ENCODE results near the gene GCK. TPM values are rescaled to one million over a fixed set of nuclear protein-coding genes. Genes with fewer than 3 reads are reported as not detected.

Gene GCK
- 1 to 10 TPM; 2.6 to 4.8 (median 3.7) TPM for polyA plus RNA-seq (ENCODE audit: insufficient read length in 4 of 4)

- peak in 3 of 4 donors; percentile 29 to 49 (median 41) for DNase-seq (ENCODE audit: low read depth in 4 of 4, low spot score in 3 of 4)
Measured at GRCh38 chr7:44189286-44189992, at the start of gene GCK. Gene GCK, minus strand, starts transcription at chr7:44189439. Its CDS starts 486 bp downstream, at chr7:44188953.

- DNase-seq (ENCODE audit: low read depth in 4 of 4, low spot score in 3 of 4): no peak
Measured at GRCh38 chr7:44238116-44238695, 49.0 kb upstream of the GCK start.

- DNase-seq (ENCODE audit: low read depth in 4 of 4, low spot score in 3 of 4): no peak
Measured at GRCh38 chr7:44237696-44238095, 48.5 kb upstream of the GCK start.

- DNase-seq (ENCODE audit: low read depth in 4 of 4, low spot score in 3 of 4): no peak
Measured at GRCh38 chr7:44236333-44236728, 47.1 kb upstream of the GCK start.

GRCh38 chr7:44235582-44236332, 46.5 kb upstream of the GCK start:
- DNase-seq (ENCODE audit: low read depth in 4 of 4, low spot score in 3 of 4): no peak

- DNase-seq (ENCODE audit: low read depth in 4 of 4, low spot score in 3 of 4): no peak
Measured at GRCh38 chr7:44235066-44235465, 45.8 kb upstream of the GCK start.

GRCh38 chr7:44232901-44233715, 43.9 kb upstream of the GCK start:
- DNase-seq (ENCODE audit: low read depth in 4 of 4, low spot score in 3 of 4): no peak

- no peak for DNase-seq (ENCODE audit: low read depth in 4 of 4, low spot score in 3 of 4)
Measured at GRCh38 chr7:44232396-44232795, 43.2 kb upstream of the GCK start.

GRCh38 chr7:44231088-44231487, 41.8 kb upstream of the GCK start:
- no peak for DNase-seq (ENCODE audit: low read depth in 4 of 4, low spot score in 3 of 4)

- DNase-seq (ENCODE audit: low read depth in 4 of 4, low spot score in 3 of 4): no peak
Measured at GRCh38 chr7:44230286-44230685, 41.0 kb upstream of the GCK start.

- DNase-seq (ENCODE audit: low read depth in 4 of 4, low spot score in 3 of 4): no peak
Measured at GRCh38 chr7:44229546-44230105, 40.4 kb upstream of the GCK start.

- DNase-seq (ENCODE audit: low read depth in 4 of 4, low spot score in 3 of 4): no peak
Measured at GRCh38 chr7:44228571-44229350, 39.5 kb upstream of the GCK start.

- DNase-seq (ENCODE audit: low read depth in 4 of 4, low spot score in 3 of 4): no peak
Measured at GRCh38 chr7:44227911-44228310, 38.7 kb upstream of the GCK start.

GRCh38 chr7:44226396-44226753, 37.1 kb upstream of the GCK start:
- DNase-seq (ENCODE audit: low read depth in 4 of 4, low spot score in 3 of 4): no peak

- no peak for DNase-seq (ENCODE audit: low read depth in 4 of 4, low spot score in 3 of 4)
Measured at GRCh38 chr7:44225566-44226395, 36.5 kb upstream of the GCK start.

GRCh38 chr7:44224974-44225565, 35.8 kb upstream of the GCK start:
- no peak for DNase-seq (ENCODE audit: low read depth in 4 of 4, low spot score in 3 of 4)

GRCh38 chr7:44224080-44224973, 35.1 kb upstream of the GCK start:
- no peak for DNase-seq (ENCODE audit: low read depth in 4 of 4, low spot score in 3 of 4)
